H1 (cell line): ENCODE results near the gene NBPF1. TPM values are rescaled to one million over a fixed set of nuclear protein-coding genes. Genes with fewer than 3 reads are reported as not detected.
"Not testable (repeated sequence)": the region's sequence is repeated elsewhere in the genome, so short reads cannot be mapped to it uniquely, and the experiment has no call there.

Experiments used
- CTCF ChIA-PET: fragments of 300-600 bp; sonication (Branson Sonifier 250); formaldehyde crosslinking; loops from one replicate; lab custom pipeline; 2021; ENCODE audit not compliant: partially characterized antibody; lab: Charles Lee
- POLR2A ChIA-PET: fragments of 300-600 bp; sonication (Branson Sonifier 250); formaldehyde crosslinking; loops from one replicate; lab custom pipeline; 2021; ENCODE audit warnings: inconsistent platforms; ENCODE audit not compliant: partially characterized antibody; lab: Charles Lee
- DNase-seq, 2 experiments: peaks; one replicate each; pipeline versions ENCODE4 v3.0.0 to v3.0.0-alpha.2; 2010 to 2022; ENCODE audit warnings: low spot score in 2 of 2, low read depth in 1 of 2, mixed read lengths in 1 of 2
- FAIRE-seq: peaks from 2 replicates; lab custom pipeline; 2011; peaks lifted over from hg19 to GRCh38; lab: Jason Lieb, UNC
- H2AFZ ChIP-seq: 2 replicates; pipeline ENCODE4 v1.8.1; 2012; ENCODE audit warnings: low read length, inconsistent platforms
- H2AK5ac ChIP-seq: 2 replicates; pipeline ENCODE4 v1.6.1; 2013; ENCODE audit warnings: low read depth, low read length
- H2BK120ac ChIP-seq: replicated peaks from 2 replicates; pipeline ENCODE3; 2013; ENCODE audit warnings: low read depth, low read length, inconsistent platforms
- H2BK12ac ChIP-seq: 2 replicates; pipeline ENCODE4 v1.6.1; 2013; ENCODE audit warnings: low read depth, low read length
- H2BK15ac ChIP-seq: 2 replicates; pipeline ENCODE4 v1.6.1; 2013; ENCODE audit warnings: low read length
- H2BK20ac ChIP-seq: 2 replicates; pipeline ENCODE4 v1.6.1; 2013; ENCODE audit warnings: low read length
- H2BK5ac ChIP-seq: 2 replicates; pipeline ENCODE4 v1.6.1; 2013; ENCODE audit warnings: low read depth, low read length
- H3K14ac ChIP-seq: 2 replicates; pipeline ENCODE4 v1.6.1; 2013; ENCODE audit warnings: inconsistent platforms; ENCODE audit not compliant: insufficient read length
- H3K18ac ChIP-seq: 2 replicates; pipeline ENCODE4 v1.6.1; 2013; ENCODE audit warnings: low read length; ENCODE audit errors: extremely low read depth
- H3K23ac ChIP-seq: 2 replicates; pipeline ENCODE4 v1.6.1; 2013; ENCODE audit warnings: inconsistent platforms; ENCODE audit not compliant: insufficient read length
- H3K23me2 ChIP-seq: 2 replicates; pipeline ENCODE4 v1.6.1; 2013; ENCODE audit warnings: low read depth, low read length
- H3K27ac ChIP-seq: 2 replicates; pipeline ENCODE4 v1.6.1; 2011; ENCODE audit warnings: low read depth, low read length, inconsistent platforms
- H3K27me3 ChIP-seq, 4 experiments: replicated peaks in 1 of 4; 1 replicate in 1 of 4; 2 replicates in 3 of 4; pipeline versions ENCODE4 v1.6.1 to v1.8.1; 2011 to 2013; ENCODE audit warnings: low read length in 3 of 4, mild to moderate bottlenecking in 3 of 4, inconsistent platforms in 2 of 4, mixed read lengths in 2 of 4, moderate library complexity in 1 of 4; ENCODE audit not compliant: control insufficient read depth in 3 of 4, insufficient read depth in 3 of 4; ENCODE audit errors: extremely low read depth in 1 of 4
- H3K36me3 ChIP-seq, 4 experiments: 2 replicates each; pipeline versions ENCODE4 v1.6.1 to v1.8.1; 2011 to 2013; ENCODE audit warnings: mild to moderate bottlenecking in 4 of 4, low read length in 3 of 4, moderate library complexity in 2 of 4, control low read depth in 1 of 4, inconsistent platforms in 1 of 4; ENCODE audit not compliant: insufficient read depth in 4 of 4, control insufficient read depth in 2 of 4
- H3K4ac ChIP-seq: replicated peaks from 2 replicates; pipeline ENCODE3; 2013; ENCODE audit warnings: low read length, low read depth, mixed read lengths, inconsistent platforms; ENCODE audit not compliant: insufficient read length
- H3K4me1 ChIP-seq, 4 experiments: replicated peaks in 1 of 4; 1 replicate in 1 of 4; 2 replicates in 3 of 4; pipeline versions ENCODE4 v1.6.1 to v1.8.1; 2011 to 2013; ENCODE audit warnings: low read length in 3 of 4, inconsistent platforms in 2 of 4, mixed read lengths in 1 of 4; ENCODE audit not compliant: insufficient read depth in 4 of 4, control insufficient read depth in 3 of 4
- H3K4me2 ChIP-seq, 2 experiments: 2 replicates each; pipeline versions ENCODE4 v1.6.1 to v1.8.1; 2011 to 2013; ENCODE audit warnings: low read depth in 2 of 2, low read length in 2 of 2, control low read depth in 1 of 2, inconsistent platforms in 1 of 2, mild to moderate bottlenecking in 1 of 2; ENCODE audit not compliant: insufficient read depth in 1 of 2
- H3K4me3 ChIP-seq, 4 experiments: fragments of 200-600, 300-600 bp in 1 of 4; sonication (generic), shearing (Covaris generic), sonication (Bioruptor Twin) in 1 of 4; 2 replicates each; pipeline versions ENCODE4 v1.5.1 to v1.8.1; 2011 to 2016; ENCODE audit warnings: low read length in 4 of 4, low read depth in 3 of 4, control low read depth in 2 of 4, inconsistent platforms in 2 of 4, mild to moderate bottlenecking in 2 of 4, mixed read lengths in 1 of 4, moderate library complexity in 1 of 4; ENCODE audit not compliant: insufficient read depth in 2 of 4; ENCODE audit errors: extremely low read depth in 1 of 4
- H3K56ac ChIP-seq: replicated peaks from 2 replicates; pipeline ENCODE3; 2013; ENCODE audit warnings: low read depth, mild to moderate bottlenecking, mixed read lengths, low read length, inconsistent platforms; ENCODE audit not compliant: insufficient read length
- H3K79me1 ChIP-seq: 2 replicates; pipeline ENCODE4 v1.6.1; 2013; ENCODE audit warnings: low read depth, low read length, control low read depth
- H3K79me2 ChIP-seq, 2 experiments: 2 replicates each; pipeline versions ENCODE4 v1.6.1 to v1.8.1; 2012 to 2013; ENCODE audit warnings: low read length in 2 of 2, mild to moderate bottlenecking in 2 of 2, inconsistent platforms in 1 of 2; ENCODE audit not compliant: insufficient read depth in 2 of 2, control insufficient read depth in 1 of 2
- H3K9ac ChIP-seq, 4 experiments: replicated peaks in 1 of 4; 1 replicate in 1 of 4; 2 replicates in 3 of 4; pipeline versions ENCODE4 v1.6.1 to v1.8.1; 2011 to 2013; ENCODE audit warnings: low read depth in 3 of 4, low read length in 3 of 4, control low read depth in 2 of 4, mild to moderate bottlenecking in 2 of 4, moderate library complexity in 2 of 4, inconsistent platforms in 1 of 4; ENCODE audit errors: extremely low read depth in 1 of 4
- H3K9me3 ChIP-seq, 2 experiments: 2 replicates each; pipeline versions ENCODE4 v1.6.1 to v1.8.1; 2012 to 2013; ENCODE audit warnings: mild to moderate bottlenecking in 2 of 2, moderate library complexity in 2 of 2, control low read depth in 1 of 2, inconsistent platforms in 1 of 2, low read depth in 1 of 2, low read length in 1 of 2, mixed read lengths in 1 of 2; ENCODE audit not compliant: insufficient read depth in 2 of 2
- H4K20me1 ChIP-seq, 2 experiments: replicated peaks in 1 of 2; 2 replicates each; pipeline versions ENCODE3 to v1.8.1; 2011 to 2013; ENCODE audit warnings: inconsistent platforms in 2 of 2, low read length in 2 of 2, mild to moderate bottlenecking in 1 of 2; ENCODE audit not compliant: insufficient read depth in 2 of 2, control insufficient read depth in 1 of 2
- H4K5ac ChIP-seq: 2 replicates; pipeline ENCODE4 v1.6.1; 2013; ENCODE audit warnings: low read length, low read depth, mixed read lengths, inconsistent platforms; ENCODE audit not compliant: insufficient read length
- H4K8ac ChIP-seq: 2 replicates; pipeline ENCODE4 v1.8.0; 2013; ENCODE audit warnings: mild to moderate bottlenecking, moderate library complexity, low read length, inconsistent platforms; ENCODE audit not compliant: insufficient read depth; ENCODE audit errors: extremely low read depth
- H4K91ac ChIP-seq: replicated peaks from 2 replicates; pipeline ENCODE3; 2013; ENCODE audit warnings: low read length, mixed read lengths, inconsistent platforms; ENCODE audit not compliant: insufficient read length
- WGBS, 2 experiments: shearing (Covaris generic) in 1 of 2; methylation state at CpG; one replicate each; pipeline versions ENCODE4 v1.1.6 to v1.1.7; 2013 to 2015; ENCODE audit warnings: low lambda C conversion rate in 2 of 2, mixed read lengths in 2 of 2, inconsistent platforms in 1 of 2, low coverage in 1 of 2, missing lambda C conversion rate in 1 of 2; ENCODE audit not compliant: insufficient replicate concordance in 2 of 2, insufficient coverage in 1 of 2, insufficient read length in 1 of 2; ENCODE audit errors: extremely low coverage in 1 of 2, missing lambda C conversion rate in 1 of 2; 5-methylcytosine and 5-hydroxymethylcytosine counted together
- polyA plus RNA-seq, 7 experiments: library from polyadenylated mRNA; depleted of rRNA in 3 of 7; stranded (reverse) in 5 of 7; unstranded in 2 of 7; fragments of >200 nt in 5 of 7; fragments of 200-250 nt in 2 of 7; gene quantifications; 1 replicate in 5 of 7; 2 replicates in 1 of 7; 4 replicates in 1 of 7; pipeline versions ENCODE4 v1.2.1 to v1.2.3, GENCODE V29; 2011 to 2013; ENCODE audit warnings: missing spikeins in 2 of 7, mixed read lengths in 2 of 7
- total RNA-seq: library from RNA; stranded (reverse); fragmentation: NEBNext Ultra II Directional; extraction: Animal tissue kit (Norgen Biotek cat#: 25700); gene quantifications from 2 replicates; pipeline ENCODE4 v1.2.1, GENCODE V29; 2021

The NBPF1 gene
- total and polyA plus RNA-seq, 2 of the 8 experiments (the other 6 are each of a cell fraction or from before 2014, with no cell fraction given) = 9.6 to 19.3 TPM

- not testable (repeated sequence) for H3K9ac ChIP-seq, H3K79me1 ChIP-seq, H2BK5ac ChIP-seq, H2BK15ac ChIP-seq, H2AK5ac ChIP-seq, H3K4me3 ChIP-seq, H3K4ac ChIP-seq, H2BK12ac ChIP-seq, H3K23me2 ChIP-seq, H3K23ac ChIP-seq, H3K27me3 ChIP-seq, FAIRE-seq, H3K79me2 ChIP-seq, H4K5ac ChIP-seq, DNase-seq, H4K91ac ChIP-seq, H3K18ac ChIP-seq, H2AFZ ChIP-seq, H3K27ac ChIP-seq, H3K14ac ChIP-seq, H2BK20ac ChIP-seq, H3K4me1 ChIP-seq, H2BK120ac ChIP-seq, H3K9me3 ChIP-seq, H3K56ac ChIP-seq, H4K8ac ChIP-seq, H3K36me3 ChIP-seq, H3K4me2 ChIP-seq, H4K20me1 ChIP-seq
- 89% methylated on average over 2 of the region's 2 CpGs; no CpG with 5 or more reads in 1 of the 2 experiments for WGBS, 2 experiments
- CTCF ChIA-PET = interaction anchor here (0.7 to 4.6 kb wide), 15 partner anchors 9 to 105 kb away, joined by 3 to 31 read pairs (median 5); partner anchors contain the start of gene NBPF1
- POLR2A ChIA-PET = interaction anchor here (0.7 to 1.9 kb wide), 3 partner anchors 10 to 17 kb away, joined by 3 to 12 read pairs (median 4); partner anchors contain the start of gene NBPF1
Observed at GRCh38 chr1:16603623-16604022, 9.7 kb downstream of the NBPF1 start.
